ENCODE measurements around the gene CCNG2.

The CCNG2 gene

DNA sequence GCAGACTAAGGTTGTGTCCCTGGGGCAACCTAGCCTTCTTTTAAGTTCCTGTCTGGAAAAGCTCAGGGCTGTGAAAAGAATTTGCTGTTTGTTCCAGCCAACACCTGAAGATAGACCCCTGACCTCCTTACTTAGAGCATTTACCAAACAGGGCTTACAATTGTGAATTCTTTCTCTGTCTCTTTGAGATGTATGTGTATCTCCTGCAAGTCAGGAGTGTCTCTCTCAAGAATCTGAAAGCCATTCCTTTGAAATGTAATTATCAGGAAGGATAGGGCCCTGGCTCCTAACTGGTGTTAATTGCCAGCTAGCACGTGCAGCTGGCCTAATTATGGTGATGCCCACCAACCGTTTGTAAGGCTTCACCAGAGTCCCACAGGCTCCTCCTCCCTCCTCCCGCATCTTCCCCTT lies 18.2 kb downstream of the CCNG2 start:
- no peak overlapping the region for H3K4me3 ChIP-seq (ENCODE audit: low read length)
- TF ChIP-seq, protein P1, sequence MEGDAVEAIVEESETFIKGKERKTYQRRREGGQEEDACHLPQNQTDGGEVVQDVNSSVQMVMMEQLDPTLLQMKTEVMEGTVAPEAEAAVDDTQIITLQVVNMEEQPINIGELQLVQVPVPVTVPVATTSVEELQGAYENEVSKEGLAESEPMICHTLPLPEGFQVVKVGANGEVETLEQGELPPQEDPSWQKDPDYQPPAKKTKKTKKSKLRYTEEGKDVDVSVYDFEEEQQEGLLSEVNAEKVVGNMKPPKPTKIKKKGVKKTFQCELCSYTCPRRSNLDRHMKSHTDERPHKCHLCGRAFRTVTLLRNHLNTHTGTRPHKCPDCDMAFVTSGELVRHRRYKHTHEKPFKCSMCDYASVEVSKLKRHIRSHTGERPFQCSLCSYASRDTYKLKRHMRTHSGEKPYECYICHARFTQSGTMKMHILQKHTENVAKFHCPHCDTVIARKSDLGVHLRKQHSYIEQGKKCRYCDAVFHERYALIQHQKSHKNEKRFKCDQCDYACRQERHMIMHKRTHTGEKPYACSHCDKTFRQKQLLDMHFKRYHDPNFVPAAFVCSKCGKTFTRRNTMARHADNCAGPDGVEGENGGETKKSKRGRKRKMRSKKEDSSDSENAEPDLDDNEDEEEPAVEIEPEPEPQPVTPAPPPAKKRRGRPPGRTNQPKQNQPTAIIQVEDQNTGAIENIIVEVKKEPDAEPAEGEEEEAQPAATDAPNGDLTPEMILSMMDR (IDR thresholded peaks at IDR 0.05; ENCODE audit: insufficient read depth, low read depth, low read length, missing control alignments) = no peak
- no peak for DNase-seq (ENCODE audit: low read depth)

DNA sequence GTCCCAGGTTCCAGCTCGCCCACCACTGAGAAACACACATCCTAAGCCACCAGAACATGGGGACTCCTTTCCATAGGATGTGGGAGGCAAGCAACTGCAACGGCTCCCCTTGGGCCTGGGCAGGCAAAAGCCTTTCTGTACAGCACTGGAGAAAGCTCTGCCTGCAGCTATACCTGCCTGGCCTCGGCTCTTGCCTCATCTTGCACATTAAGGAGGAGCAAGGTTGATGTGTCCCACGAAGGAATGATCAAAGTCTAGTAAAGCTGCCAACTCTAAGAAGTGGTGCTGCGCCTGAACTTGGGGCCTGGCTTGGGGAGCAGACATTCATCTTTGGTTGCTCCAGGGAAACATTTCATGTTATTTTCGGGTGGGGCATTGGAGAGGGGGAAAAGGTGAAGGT lies 19.6 kb downstream of the CCNG2 start:
- no peak overlapping the region for H3K4me3 ChIP-seq (ENCODE audit: low read length)

DNA sequence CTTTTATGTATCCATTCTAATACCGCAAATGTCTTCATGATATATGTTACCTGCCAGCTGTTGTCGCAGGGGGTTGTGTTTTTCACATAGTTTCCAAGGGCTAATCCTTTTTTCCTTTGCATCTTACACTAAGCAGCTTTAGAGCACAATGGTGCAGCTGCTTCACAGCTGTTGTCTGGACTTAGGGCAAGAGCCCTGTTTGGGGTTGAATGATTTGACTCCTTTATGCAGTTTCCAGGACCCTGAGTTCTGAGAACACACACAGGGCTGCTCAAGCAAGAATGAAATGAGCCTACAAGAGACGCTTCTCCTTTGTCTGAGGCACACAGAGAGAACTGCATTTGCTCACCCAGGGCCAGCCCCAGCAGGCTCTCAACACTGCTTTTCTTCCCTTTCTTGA lies 20.2 kb downstream of the CCNG2 start:
- TF ChIP-seq, protein P1 (IDR thresholded peaks at IDR 0.05; ENCODE audit: insufficient read depth, low read depth, low read length, missing control alignments) = no peak
- H3K4me3 ChIP-seq (ENCODE audit: low read length) = no peak overlapping the region
- DNase-seq (ENCODE audit: low read depth) = no peak

More for the DNA sequence above, 19.6 kb downstream of the CCNG2 start:
- DNase-seq (ENCODE audit: low read depth) = peak; percentile 80
- TF ChIP-seq, protein P1 (IDR thresholded peaks at IDR 0.05; ENCODE audit: insufficient read depth, low read depth, low read length, missing control alignments) = no peak

DNA sequence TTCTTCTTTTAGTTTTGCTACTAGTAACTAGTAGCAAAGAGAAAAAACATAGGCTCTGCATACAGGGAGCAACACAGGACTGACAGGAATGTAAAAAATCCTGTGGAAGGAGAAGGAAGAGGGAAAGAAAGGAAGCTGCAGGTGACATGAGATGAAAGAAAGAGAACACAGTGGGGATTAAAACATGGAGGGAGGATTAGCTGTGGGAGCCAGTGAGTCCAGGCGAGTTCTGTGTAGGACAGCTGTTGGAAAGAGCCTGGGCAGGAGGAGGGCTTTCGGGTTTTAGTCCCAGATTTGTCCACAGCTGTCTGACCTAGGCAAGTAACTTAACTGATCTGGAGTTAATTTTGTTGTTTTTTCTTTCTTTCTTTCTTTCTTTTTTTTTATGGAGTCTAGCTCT lies 21.6 kb downstream of the CCNG2 start:
- TF ChIP-seq, protein P1 (IDR thresholded peaks at IDR 0.05; ENCODE audit: insufficient read depth, low read depth, low read length, missing control alignments) = no peak
- no peak for DNase-seq (ENCODE audit: low read depth)
- no peak overlapping the region for H3K4me3 ChIP-seq (ENCODE audit: low read length)

DNA sequence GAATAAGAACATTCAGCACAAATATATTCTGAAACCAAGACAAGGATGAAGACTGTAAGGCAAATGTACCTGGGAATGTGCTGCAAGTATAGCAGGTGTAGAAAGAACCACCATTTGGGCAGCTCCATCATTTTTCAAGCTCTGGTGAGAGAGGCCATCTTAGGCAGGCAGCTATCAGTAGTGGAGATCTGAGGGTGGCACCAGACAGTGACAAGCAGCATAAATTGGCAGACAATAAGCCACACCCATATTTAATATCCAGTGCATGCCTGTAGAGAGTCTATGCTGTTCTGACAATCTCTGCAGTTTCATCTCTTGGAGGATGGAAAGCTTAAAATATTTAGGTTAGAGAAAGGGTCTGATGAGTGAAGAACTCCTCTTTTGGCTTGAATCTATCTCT lies 22.5 kb downstream of the CCNG2 start:
- TF ChIP-seq, protein P1 (IDR thresholded peaks at IDR 0.05; ENCODE audit: insufficient read depth, low read depth, low read length, missing control alignments) = no peak
- DNase-seq (ENCODE audit: low read depth) = no peak
- no peak overlapping the region for H3K4me3 ChIP-seq (ENCODE audit: low read length)

DNA sequence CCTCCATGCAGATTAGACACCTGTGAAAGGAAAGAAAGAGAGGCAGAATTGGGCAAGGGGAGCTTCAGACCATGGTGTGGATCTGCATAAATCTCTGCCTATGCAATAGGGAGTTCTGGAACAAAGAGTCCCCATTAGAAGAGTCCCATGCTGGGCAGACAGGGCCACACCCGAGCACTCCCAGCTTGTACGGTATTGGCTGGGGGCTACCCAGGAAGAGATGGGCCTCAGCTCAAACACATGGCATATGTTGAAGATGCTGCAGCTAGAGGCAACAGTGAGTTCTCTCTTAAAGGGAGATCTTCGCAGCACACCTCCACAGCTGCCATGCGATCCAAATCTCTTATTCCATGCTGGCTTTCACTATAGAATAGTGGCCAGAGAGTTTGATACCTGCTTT lies 24.7 kb downstream of the CCNG2 start:
- TF ChIP-seq, protein P1 (IDR thresholded peaks at IDR 0.05; ENCODE audit: insufficient read depth, low read depth, low read length, missing control alignments) = no peak
- DNase-seq (ENCODE audit: low read depth) = no peak
- H3K4me3 ChIP-seq (ENCODE audit: low read length) = no peak overlapping the region

DNA sequence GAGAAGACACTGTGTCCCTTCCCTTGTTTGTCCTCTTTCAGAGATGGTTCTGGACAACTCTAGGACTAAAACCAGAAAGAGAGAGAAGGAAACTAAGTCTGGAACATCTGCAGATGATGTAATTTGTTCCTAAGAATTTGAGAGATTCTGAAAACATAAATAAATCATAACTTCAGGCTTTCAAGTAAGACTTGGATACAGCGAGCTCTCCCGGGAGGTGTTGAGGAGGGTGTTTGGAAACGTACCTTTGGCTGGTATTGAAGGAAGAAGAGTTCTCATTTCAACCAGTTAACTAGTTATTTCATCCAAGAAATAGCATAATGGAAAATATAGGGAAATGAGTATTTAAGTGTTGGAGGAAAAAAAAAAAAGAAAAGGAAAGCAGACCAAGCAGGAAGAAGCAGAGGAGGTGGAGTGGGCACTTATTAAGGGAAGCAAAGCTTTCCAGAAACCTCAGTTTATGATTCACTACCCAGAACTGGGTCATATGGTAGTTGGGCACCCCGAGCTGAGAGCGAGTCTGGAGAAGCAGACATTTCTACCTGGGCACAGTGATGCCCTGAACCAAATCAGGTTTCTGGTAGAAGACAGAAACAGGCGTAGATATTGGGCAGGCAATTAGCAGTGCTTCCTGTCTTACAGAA lies 26.9 kb downstream of the CCNG2 start:
- no peak overlapping the region for H3K4me3 ChIP-seq (ENCODE audit: low read length)
- TF ChIP-seq, protein P1 (IDR thresholded peaks at IDR 0.05; ENCODE audit: insufficient read depth, low read depth, low read length, missing control alignments) = no peak
- DNase-seq (ENCODE audit: low read depth) = no peak
